ENCODE data around the gene DSTYK.

GRCh38 chr1:205257735-205258134 lies 46.2 kb upstream of the DSTYK start:
- no peak for TF ChIP-seq GATA2 (IDR thresholded peaks at IDR 0.05; ENCODE audit: low read depth, low read length)
- TF ChIP-seq GATA3 (IDR thresholded peaks at IDR 0.05; ENCODE audit: low read depth, low read length) = no peak

Measured in SH-SY5Y (cell line).